SKM-1 (cell line): ENCODE measurements around the gene STRN4.
"Not testable (repeated sequence)": the region's sequence is repeated elsewhere in the genome, so short reads cannot be mapped to it uniquely, and the experiment has no call there.

Experiments used
- DNase-seq: peaks from one replicate; lab custom pipeline; 2025; ENCODE audit not compliant: unreplicated experiment; lab: John Stamatoyannopoulos, UW

The STRN4 gene

GRCh38 chr19:46773018-46773399 lies 26.8 kb upstream of the STRN4 start:
- no peak for DNase-seq

GRCh38 chr19:46772170-46773017 lies 26.1 kb upstream of the STRN4 start:
- DNase-seq, result no peak

- DNase-seq, result not testable (repeated sequence)
Measured at GRCh38 chr19:46768746-46769145, 22.5 kb upstream of the STRN4 start.

DNA sequence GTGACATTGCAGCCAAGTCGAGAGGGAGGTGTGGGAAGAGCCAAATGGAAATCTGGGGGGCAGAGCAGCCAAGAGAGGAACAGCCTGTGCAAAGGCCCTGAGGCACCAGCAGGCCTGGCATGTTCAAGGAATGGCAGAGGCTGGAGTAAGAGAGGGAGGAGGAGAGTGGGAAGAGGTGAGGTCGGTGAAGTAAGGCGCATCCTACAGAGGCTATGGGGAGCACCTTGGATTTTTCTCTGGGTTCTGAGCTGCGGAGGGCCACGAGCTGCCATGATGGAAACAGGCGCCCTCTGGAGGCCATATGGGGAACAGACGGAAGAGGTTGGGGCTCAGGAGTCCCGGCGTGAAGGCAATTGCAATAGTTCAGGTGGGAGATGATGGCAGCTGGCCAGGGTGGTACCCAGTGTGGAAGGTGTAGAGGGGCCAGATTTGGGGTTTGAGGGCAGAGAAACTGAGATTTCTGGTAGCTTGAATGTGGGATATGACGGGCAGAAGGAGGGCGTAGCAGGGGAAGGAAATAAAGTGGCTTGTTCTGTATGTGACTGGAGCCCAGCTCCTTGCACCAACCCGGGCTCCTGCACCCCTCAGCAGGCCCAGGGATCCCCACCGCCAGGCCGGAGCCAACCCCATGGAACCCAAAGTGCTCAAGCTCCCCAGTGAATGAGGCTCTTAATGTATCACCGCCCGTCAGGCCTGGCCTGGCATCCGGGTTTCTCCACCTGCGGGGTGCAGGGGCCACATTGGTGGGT lies 20.5 kb upstream of the STRN4 start:
- peak; percentile 9 for DNase-seq

DNA sequence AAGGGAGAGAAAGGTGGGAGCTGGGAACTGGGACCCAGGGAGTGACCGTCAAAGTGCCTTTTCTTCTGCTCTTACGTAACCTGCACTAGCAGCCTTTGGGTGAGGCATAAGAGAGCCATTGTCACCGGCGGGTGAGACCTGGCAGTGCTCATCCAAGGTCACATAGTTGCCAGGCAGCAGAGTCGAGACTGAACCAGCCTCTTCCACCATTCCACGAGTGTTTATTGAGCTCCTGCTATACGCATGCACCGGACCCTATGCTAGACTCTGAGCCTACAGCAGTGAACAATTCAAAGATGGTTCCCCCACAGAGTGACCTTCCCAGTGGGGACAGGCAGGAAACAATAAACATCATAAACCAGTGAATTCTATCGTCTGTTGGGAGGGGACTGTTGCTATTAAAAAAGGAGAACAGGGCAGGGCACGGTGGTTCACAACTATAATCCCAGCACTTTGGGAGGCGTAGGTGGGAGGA lies 18.6 kb upstream of the STRN4 start:
- no peak for DNase-seq

GRCh38 chr19:46762245-46762890 lies 16.1 kb upstream of the STRN4 start:
- no peak for DNase-seq

GRCh38 chr19:46761418-46761831 lies 15.2 kb upstream of the STRN4 start:
- no peak for DNase-seq

DNA sequence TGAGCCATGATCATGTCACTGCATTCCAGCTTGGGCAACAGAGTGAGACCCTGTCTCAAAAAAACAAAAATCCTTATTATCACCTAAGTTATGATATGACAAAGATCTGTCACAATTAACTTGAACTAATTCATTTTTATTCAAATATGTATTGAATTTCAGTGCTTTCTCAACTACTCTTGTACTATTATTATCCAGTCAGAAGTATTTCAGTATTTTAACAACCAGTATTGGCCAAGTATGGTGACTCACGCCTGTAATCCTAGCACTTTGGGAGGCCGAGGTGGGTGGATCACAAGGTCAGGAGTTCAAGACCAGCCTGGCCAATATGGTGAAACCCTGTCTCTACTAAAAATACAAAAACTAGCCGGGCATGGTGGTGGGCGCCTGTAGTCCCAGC lies 14.6 kb upstream of the STRN4 start:
- not testable (repeated sequence) for DNase-seq

DNA sequence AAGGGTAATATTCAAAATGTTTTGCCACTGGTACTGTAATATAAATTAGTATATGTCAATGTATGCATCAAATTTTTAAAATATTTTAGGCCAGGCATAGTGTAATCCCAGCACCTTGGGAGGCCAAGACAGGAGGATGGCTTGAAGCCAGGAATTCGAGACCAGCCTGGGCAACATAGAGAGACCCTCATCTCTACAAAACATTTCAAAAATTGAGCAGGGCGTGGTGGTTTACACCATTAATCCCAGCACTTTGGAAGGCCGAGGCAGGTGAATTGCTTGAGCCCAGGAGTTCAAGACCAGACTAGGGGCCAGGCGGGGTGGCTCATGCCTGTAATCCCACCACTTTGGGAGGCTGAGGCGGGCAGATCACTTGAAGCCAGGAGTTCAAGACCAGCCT lies 14.1 kb upstream of the STRN4 start:
- DNase-seq, result no peak

GRCh38 chr19:46759817-46760333 lies 13.6 kb upstream of the STRN4 start:
- DNase-seq, result no peak

GRCh38 chr19:46759206-46759605 lies 13.0 kb upstream of the STRN4 start:
- no peak for DNase-seq

GRCh38 chr19:46756544-46756888 lies 10.3 kb upstream of the STRN4 start:
- DNase-seq, result no peak

DNA sequence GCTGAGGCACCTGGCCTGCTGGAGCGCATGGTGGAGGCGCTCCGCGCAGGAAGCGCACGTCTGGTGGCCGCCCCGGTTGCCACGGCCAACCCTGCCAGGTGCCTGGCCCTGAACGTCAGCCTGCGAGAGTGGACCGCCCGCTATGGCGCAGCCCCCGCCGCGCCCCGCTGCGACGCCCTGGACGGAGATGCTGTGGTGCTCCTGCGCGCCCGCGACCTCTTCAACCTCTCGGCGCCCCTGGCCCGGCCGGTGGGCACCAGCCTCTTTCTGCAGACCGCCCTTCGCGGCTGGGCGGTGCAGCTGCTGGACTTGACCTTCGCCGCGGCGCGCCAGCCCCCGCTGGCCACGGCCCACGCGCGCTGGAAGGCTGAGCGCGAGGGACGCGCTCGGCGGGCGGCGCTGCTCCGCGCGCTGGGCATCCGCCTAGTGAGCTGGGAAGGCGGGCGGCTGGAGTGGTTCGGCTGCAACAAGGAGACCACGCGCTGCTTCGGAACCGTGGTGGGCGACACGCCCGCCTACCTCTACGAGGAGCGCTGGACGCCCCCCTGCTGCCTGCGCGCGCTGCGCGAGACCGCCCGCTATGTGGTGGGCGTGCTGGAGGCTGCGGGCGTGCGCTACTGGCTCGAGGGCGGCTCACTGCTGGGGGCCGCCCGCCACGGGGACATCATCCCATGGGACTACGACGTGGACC lies 9.7 kb upstream of the STRN4 start:
- DNase-seq, result no peak

DNA sequence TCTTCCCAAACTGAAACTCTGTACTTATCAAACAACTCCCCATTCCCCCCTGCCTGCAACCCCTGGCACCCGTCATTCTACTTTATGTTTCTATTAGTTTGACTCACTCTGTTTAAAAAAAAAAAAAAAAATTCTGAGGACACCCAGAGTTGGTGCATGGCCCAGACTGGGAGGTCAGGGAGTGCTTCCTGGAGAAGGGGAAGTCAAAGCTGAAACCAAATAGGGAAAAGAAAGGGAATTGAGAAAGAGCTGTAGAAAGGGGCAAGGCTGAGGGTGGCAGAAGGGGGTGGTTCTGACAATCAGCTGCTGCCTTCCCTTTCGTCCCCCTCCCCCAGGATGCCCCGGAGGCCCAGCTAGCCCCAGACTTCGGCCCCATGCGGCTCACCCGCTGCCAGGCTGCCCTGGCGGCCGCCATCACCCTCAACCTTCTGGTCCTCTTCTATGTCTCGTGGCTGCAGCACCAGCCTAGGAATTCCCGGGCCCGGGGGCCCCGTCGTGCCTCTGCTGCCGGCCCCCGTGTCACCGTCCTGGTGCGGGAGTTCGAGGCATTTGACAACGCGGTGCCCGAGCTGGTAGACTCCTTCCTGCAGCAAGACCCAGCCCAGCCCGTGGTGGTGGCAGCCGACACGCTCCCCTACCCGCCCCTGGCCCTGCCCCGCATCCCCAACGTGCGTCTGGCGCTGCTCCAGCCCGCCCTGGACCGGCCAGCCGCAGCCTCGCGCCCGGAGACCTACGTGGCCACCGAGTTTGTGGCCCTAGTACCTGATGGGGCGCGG lies 9.0 kb upstream of the STRN4 start:
- no peak for DNase-seq

GRCh38 chr19:46753420-46754155 lies 7.3 kb upstream of the STRN4 start:
- DNase-seq, result no peak

DNA sequence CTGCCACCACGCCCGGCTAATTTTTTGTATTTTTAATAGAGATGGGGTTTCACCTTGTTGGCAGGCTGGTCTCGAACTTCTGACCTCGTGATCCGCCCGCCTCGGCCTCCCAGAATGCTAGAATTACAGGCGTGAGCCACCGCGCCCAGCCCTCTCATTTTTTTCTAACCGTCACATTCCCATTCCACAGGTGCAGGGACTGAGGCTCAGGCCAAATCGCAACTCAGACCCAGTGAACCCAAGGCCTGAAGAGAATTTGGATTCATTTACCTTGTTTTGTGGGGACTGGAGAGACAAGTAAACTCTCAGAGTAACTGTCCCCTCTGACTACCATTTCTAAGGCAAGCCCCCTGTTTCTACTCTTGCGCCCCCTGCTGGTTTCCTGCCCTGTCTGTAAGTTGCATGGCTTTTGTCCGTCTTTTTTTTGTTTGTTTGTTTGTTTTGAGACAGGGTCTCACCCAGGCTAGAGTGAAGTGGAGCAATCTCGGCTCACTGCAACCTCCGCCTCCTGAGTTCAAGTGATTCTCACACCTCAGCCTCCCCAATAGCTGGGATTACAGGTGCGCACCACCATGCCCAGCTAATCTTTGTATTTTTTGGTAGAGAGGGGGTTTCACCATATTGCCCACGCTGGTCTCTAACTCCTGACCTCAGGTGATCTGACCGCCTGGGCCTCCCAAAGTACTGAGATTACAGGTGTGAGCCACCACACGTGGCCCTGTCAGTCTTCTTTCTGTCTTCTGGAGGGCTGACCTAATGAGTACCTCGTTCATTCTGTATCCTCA lies 2.3 kb upstream of the STRN4 start:
- DNase-seq, result no peak

DNA sequence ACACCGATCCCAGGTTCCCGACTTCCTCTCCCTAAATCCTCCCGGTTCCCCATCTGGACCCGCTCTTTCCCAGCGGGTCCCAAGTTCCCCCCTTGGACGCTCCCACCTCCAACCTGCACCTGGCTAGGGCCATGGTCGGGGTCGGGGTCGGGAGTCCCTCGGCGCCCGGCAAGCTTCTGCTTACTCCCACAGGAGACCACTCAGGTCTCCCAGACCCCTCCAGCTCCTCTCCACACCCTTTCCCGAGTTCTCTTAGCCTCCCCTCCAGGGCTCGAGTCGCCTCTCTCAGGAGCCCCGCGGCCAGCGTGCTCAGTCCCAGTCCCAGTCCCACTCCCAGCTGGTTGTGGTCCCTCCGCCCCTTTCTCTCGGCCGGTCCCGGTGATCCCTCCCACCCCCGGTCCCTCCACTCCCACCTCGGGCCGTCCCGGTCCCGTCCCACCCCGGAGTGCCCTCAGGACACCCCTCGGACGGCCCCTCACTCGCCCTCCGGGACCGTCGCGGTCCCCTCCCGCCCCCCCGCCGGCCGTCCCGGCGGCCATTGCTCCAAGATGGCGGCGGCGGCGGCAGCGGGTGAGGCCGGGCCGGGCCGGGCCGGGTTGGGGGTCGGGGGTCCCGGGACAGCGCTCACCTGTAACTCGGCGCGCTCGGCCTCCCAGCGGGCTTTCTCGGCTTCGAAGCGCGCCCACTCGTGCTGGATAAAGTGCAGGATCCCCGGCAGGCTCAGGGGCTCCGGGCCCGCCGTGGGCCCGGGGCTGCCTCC lies 549 bp downstream of the STRN4 start, which contains the start of gene FKRP:
TSS of gene FKRP (plus strand) at position 537 of the 760 bp plus-strand sequence. CDS start 9,394 bp downstream, outside the sequence.
- no peak for DNase-seq

- DNase-seq, result no peak
Measured at GRCh38 chr19:46745030-46745429, 1.2 kb downstream of the STRN4 start.
